Psoas muscle (tissue), 8 donors: ENCODE results near the gene TGFBRAP1. TPM values are rescaled to one million over a fixed set of nuclear protein-coding genes. Genes with fewer than 3 reads are reported as not detected.

Experiments
- ATAC-seq, 4 donors: fragments of 200-7000 bp; cut with Tn5 transposase; one replicate each; pipeline ENCODE4 v1.9.1; 2020; ENCODE audit warnings: moderate library complexity in 3 of 4, mild to moderate bottlenecking in 2 of 4
- DNase-seq, 2 donors: peaks; one replicate each; pipeline ENCODE4 v3.0.0-alpha.2; 2020
- H3K27ac ChIP-seq: fragments of 200-600 bp; one replicate; pipeline ENCODE4 v1.8.0; 2022
- H3K27me3 ChIP-seq, 3 donors: fragments of 200-600 bp in 1 of 3; one replicate each; pipeline versions ENCODE4 v1.6.1 to v1.8.0; 2013 to 2022; ENCODE audit warnings: low read length in 2 of 3, mild to moderate bottlenecking in 2 of 3, moderate library complexity in 1 of 3; ENCODE audit not compliant: insufficient read depth in 3 of 3
- H3K36me3 ChIP-seq, 2 donors: fragments of 200-600 bp in 1 of 2; one replicate each; pipeline versions ENCODE4 v1.6.1 to v1.8.0; 2013 to 2022; ENCODE audit warnings: low read depth in 1 of 2, mild to moderate bottlenecking in 1 of 2, moderate library complexity in 1 of 2; ENCODE audit not compliant: insufficient read depth in 1 of 2
- H3K4me1 ChIP-seq: fragments of 200-600 bp; one replicate; pipeline ENCODE4 v1.8.0; 2022
- H3K4me3 ChIP-seq: fragments of 200-600 bp; one replicate; pipeline ENCODE4 v1.8.0; 2022; ENCODE audit warnings: mild to moderate bottlenecking
- H3K9me3 ChIP-seq: fragments of 200-600 bp; one replicate; pipeline ENCODE4 v1.8.0; 2022
- CTCF ChIP-seq: fragments of 200-600 bp; IDR thresholded peaks from one replicate; pipeline ENCODE4 v1.8.0; 2022; ENCODE audit warnings: antibody characterized with exemption
- WGBS, 3 donors: extraction: QIAGEN DNeasy Blood & Tissue Kit; methylation state at CpG; one replicate each; pipeline versions ENCODE4 v1.1.6 to v1.1.7; 2013; 5-methylcytosine and 5-hydroxymethylcytosine counted together
- intact Hi-C, 2 donors: fragments of 100-400 bp; cut with DNase I; formaldehyde crosslinking; loops; one replicate each; pipeline versions ENCODE4 v1.11.0 to v1.14.2; 2022
- polyA plus RNA-seq, 3 donors: library from polyadenylated mRNA; stranded (reverse); fragments of 200-250 nt; gene quantifications; one replicate each; pipeline ENCODE4 v1.2.3, GENCODE V29; 2013
- total RNA-seq, 4 donors: library from RNA; stranded (reverse); fragmentation: NEBNext Ultra II Directional in 2 of 4; extraction: Animal tissue kit (Norgen Biotek cat#: 25700) in 2 of 4; gene quantifications; one replicate each; pipeline versions ENCODE4 v1.2.1 to v1.2.4, GENCODE V29; 2021 to 2023
- donor health status: healthy with polysubstance abuse.
- donor health status: DM: no; HTN: no; CAD: no; lungs with moderate emphysema.
- donor health status: Bipolar disorder and iron deficiency.
- donor health status: healthy.
- donor health status: DM: yes; HTN: yes; CAD: no.
- donor health status: DM: no; HTN: no; CAD: no.
- donor health status: DM: no; HTN: no; CAD: no.
- donor health status: DM: yes; HTN: yes; CAD: no.

The TGFBRAP1 gene
- total and polyA plus RNA-seq, 7 donors, result 5.4 to 21.4 (median 16.3) TPM

GRCh38 chr2:105269426-105269825, 60.1 kb downstream of the TGFBRAP1 start:
- Histone ChIP-seq H3K4me1 (no peaks in the 10 kb centered on the region), H3K36me3 (peaks cover 12 to 100% of the 10 kb centered on the region in 2 donors), H3K27ac (no peak overlapping the region), H3K9me3 (no peaks in the 10 kb centered on the region), H3K27me3 (no peaks in the 10 kb centered on the region), H3K4me3 (no peak overlapping the region)
- intact Hi-C loops, result no loop called here
- DNase-seq, result no peak
- TF ChIP-seq CTCF, result no peak
- 93 to 95% (median 94%) methylated on average over 21 of the region's 21 CpGs for WGBS, 3 donors
- no peak for ATAC-seq

GRCh38 chr2:105262651-105263091, 66.9 kb downstream of the TGFBRAP1 start:
- Histone ChIP-seq H3K4me1 (no peaks in the 10 kb centered on the region), H3K27me3 (no peaks in the 10 kb centered on the region), H3K27ac (no peak overlapping the region), H3K9me3 (no peaks in the 10 kb centered on the region), H3K4me3 (no peak overlapping the region), H3K36me3 (peaks cover 3 to 33% of the 10 kb centered on the region in 2 donors)
- intact Hi-C loops, result no loop called here
- WGBS, 3 donors, result 59 to 69% (median 64%) methylated on average over 10 of the region's 10 CpGs
- DNase-seq (no peak), ATAC-seq (no peak)
- TF ChIP-seq CTCF, result no peak

- 69 to 79% (median 72%) methylated on average over 5 of the region's 5 CpGs for WGBS, 3 donors
- ATAC-seq (peak in 2 of 4 donors; percentile 30 to 51), DNase-seq (no peak)
- no peaks in the 10 kb centered on the region for H3K9me3 ChIP-seq
- H3K27me3 ChIP-seq, result no peaks in the 10 kb centered on the region
- H3K4me3 ChIP-seq, result no peak overlapping the region
- H3K4me1 ChIP-seq, result no peaks in the 10 kb centered on the region
- no peak overlapping the region for H3K27ac ChIP-seq
- no peak for TF ChIP-seq CTCF
- intact Hi-C loops, result no loop called here
- H3K36me3 ChIP-seq, result peaks cover 0 to 17% of the 10 kb centered on the region in 2 donors
Observed at GRCh38 chr2:105261061-105261460, 68.5 kb downstream of the TGFBRAP1 start.

- no peak overlapping the region for H3K27ac ChIP-seq
- no peaks in the 10 kb centered on the region for H3K9me3 ChIP-seq
- no peaks in the 10 kb centered on the region for H3K27me3 ChIP-seq
- intact Hi-C loops, result no loop called here
- ATAC-seq (no peak), DNase-seq (no peak)
- H3K4me1 ChIP-seq, result no peaks in the 10 kb centered on the region
- no peaks in the 10 kb centered on the region for H3K36me3 ChIP-seq
- TF ChIP-seq CTCF, result no peak
- 80 to 85% (median 83%) methylated on average over 10 of the region's 10 CpGs for WGBS, 3 donors
- no peak overlapping the region for H3K4me3 ChIP-seq
Observed at GRCh38 chr2:105258835-105259350, 70.6 kb downstream of the TGFBRAP1 start.

- no peak for ATAC-seq
Observed at GRCh38 chr2:105257981-105258380, 71.6 kb downstream of the TGFBRAP1 start.

More at GRCh38 chr2:105257981-105258380, 71.6 kb downstream of the TGFBRAP1 start:
- Histone ChIP-seq H3K27me3 (no peaks in the 10 kb centered on the region), H3K4me1 (no peaks in the 10 kb centered on the region), H3K36me3 (no peaks in the 10 kb centered on the region), H3K4me3 (no peak overlapping the region), H3K27ac (no peak overlapping the region), H3K9me3 (no peaks in the 10 kb centered on the region)
- intact Hi-C loops, result no loop called here
- WGBS, 3 donors, result 70 to 83% (median 80%) methylated on average over 3 of the region's 3 CpGs
- TF ChIP-seq CTCF, result no peak
- no peak for DNase-seq
